HG03066 (cell line): ENCODE data around the gene IFNL1.
"Not testable (repeated sequence)": the region's sequence is repeated elsewhere in the genome, so short reads cannot be mapped to it uniquely, and the experiment has no call there.

Experiments used
- ATAC-seq: cut with Tn5 transposase; IDR thresholded peaks from one replicate; pipeline ENCODE4 v1.9.1; 2021; ENCODE audit warnings: low read depth; ENCODE audit not compliant: unreplicated experiment

IFNL1 gene

DNA sequence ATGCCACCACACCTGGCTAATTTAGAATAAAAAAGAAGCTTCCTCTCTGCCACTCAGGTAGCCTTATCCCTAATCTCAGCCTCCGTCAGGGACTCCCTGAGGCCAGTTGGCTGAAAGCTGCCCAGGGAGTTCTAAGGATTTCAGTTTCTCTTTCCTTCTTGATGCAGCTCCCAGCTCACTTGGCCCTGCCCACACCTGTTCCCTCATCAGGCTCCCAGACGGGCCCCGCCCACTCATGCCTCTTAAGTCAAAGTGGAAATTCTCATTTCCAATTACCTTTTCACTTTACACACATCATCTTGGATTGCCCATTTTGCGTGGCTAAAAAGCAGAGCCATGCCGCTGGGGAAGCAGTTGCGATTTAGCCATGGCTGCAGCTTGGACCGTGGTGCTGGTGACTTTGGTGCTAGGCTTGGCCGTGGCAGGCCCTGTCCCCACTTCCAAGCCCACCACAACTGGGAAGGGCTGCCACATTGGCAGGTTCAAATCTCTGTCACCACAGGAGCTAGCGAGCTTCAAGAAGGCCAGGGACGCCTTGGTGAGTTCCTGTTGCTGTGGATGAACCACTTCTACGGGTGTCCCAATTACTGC, at the start of gene IFNL1:
TSS of gene IFNL1 (plus strand) at position 353 of the 591 bp plus-strand sequence. CDS start at position 368, 15 bp downstream.
- ATAC-seq, result no peak

DNA sequence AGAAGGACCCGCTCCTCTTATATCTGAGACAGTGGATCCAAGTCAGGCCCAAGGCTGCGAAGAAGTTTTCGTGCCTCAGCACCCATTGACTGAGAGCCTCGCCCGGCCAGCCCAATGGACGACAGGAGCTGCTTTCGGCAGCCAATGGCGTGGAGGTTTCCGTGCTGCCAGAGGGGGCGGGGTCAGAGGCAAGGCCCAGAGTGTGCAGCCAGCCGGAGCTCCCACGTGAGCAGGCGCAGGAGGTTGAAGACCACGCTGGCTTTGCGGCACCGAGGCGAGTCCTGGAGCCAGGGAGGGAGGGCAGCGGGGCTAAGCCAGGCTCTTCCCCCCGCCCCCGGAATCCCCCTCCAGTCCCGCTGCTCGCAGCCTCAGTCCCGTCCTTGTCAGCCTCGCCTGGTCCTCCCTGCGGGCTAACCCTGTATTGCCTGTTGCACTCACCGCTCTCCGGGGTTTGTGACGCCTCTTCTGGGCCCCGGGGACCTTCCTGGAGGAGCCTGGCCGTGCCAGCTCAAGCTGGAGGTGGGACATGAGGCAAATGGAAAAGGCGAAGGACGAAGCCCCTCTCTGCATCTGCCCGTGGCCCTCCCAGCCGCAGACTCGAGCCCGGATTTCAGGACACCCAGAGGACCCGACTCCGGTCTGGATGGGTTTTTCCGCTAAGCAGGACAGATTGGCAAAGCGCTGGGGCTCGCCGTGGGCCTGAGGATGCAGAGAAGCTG, 49.1 kb upstream of the IFNL1 start:
- ATAC-seq, result no peak

DNA sequence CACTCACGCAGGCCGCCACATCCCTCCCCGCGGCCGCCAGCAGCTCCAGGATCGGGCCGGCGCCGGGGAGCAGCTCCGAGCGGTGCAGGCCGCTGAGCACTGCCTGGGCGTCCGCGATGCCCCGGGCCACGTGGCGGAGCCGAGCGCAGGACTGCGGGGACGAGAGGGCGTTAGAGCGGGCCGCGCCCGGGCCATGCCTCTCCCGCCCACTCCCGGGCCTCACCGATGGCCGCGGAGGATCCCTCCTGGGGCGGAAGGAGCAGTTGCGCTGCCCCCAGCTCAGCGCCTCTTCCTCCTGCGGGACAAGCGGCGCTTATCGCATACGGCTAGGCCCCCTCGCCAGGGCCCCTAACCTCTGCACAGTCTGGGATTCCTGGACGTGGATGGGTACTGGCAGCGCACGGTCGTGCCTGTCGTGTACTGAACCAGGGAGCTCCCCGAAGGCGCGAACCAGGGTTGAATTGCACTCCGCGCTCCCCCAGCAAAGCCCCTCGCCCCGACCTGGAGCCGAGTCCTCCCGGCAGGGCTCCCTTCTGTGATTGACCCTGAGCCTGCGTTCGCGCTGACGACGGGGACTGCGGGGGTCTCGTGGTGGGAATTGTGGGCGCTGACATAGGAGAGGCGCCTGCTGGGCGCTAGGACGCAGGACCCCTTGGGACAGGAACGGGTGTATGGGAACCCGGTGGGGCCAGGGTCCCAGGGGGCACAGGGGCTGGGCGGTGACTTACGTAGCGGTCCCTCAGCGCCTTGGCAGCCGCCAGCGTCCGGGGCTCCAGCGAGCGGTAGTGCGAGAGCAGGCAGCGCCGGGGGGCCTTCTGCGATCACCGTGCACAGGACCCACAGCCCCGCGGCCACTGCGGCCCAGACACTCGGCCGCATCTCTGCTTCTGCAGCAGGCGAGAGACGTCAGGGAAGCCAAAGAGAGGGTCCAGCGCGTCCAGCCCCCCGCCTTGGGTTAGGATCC, 48.2 kb upstream of the IFNL1 start:
- ATAC-seq, result no peak

DNA sequence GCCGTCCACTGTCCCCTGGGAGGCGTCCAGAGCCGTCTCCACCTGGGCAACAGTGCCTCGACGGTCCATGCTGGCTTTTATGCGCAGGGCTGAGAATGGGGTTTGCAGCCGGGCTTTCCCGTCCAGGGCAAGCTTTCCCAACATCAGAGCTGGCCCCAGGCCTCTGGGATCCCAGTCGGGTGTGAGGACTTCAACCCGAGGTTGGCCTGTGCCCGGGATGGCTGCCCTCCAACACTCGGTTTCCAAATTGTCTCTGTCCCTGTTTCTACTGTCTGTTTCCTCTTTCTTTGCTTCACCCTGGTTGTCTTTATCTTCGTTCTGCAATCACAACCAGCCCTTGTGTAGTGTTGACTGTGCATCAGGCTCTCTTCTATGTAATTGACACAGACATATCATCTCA, 47.4 kb upstream of the IFNL1 start, which contains the start of gene IFNL4:
TSS of gene IFNL4 (minus strand) at position 51 of the 400 bp plus-strand sequence.
- ATAC-seq, result no peak

DNA sequence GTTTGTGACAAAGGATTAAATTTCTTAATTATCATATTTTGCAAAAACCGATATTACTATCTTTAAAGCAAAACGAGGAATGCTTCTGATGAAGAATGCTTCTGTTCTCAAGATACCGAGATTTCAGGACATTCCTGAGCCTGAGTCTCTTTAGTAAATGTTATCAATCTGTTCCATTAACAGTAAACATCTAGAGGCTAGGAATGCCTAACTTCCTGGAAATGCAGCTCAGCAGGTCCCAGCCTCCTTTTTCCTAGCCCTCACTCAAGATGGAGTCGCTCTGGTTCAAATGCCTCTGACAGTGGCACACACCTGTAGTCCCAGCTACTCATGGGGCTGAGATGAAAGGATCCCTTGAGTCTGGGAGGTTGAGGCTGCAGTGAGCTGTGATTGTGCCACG, 45.1 kb upstream of the IFNL1 start:
- no peak for ATAC-seq

DNA sequence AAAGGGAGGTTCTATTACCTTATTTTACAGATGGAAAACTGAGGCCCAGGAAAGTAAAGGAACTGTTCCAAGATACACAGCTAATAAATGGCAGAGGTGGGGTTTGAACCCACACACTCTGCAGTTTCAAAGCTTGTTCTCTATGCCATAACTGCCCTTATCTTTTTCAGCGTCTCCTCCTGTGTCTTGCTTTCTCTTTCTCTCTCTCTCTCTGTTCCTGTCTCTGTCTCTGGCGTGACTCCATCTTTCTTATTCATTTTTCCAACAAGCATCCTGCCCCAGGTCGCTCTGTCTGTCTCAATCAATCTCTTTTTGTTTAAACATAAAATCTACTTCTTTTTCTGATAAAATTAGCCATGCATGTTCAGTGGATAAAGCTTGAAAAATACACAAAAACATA, 44.4 kb upstream of the IFNL1 start:
- ATAC-seq, result no peak

DNA sequence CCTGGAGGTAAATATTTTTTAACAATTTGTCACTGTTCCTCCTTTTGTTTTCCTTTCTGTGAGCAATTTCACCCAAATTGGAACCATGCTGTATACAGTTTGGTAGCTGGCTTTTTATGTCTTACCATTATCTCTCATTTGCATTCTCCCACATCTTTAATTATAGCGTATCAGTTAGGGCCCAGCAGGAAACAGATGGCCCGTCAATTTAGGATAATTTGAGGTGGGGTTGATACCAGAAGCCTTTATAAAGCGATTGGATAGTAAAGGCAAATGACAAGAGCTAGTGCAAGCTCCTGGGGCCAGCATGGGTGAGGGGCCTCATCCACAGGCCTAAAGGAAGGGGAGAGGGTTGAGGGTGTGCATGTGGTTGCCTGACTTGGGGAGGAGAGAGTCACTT, 43.7 kb upstream of the IFNL1 start:
- ATAC-seq, result no peak

DNA sequence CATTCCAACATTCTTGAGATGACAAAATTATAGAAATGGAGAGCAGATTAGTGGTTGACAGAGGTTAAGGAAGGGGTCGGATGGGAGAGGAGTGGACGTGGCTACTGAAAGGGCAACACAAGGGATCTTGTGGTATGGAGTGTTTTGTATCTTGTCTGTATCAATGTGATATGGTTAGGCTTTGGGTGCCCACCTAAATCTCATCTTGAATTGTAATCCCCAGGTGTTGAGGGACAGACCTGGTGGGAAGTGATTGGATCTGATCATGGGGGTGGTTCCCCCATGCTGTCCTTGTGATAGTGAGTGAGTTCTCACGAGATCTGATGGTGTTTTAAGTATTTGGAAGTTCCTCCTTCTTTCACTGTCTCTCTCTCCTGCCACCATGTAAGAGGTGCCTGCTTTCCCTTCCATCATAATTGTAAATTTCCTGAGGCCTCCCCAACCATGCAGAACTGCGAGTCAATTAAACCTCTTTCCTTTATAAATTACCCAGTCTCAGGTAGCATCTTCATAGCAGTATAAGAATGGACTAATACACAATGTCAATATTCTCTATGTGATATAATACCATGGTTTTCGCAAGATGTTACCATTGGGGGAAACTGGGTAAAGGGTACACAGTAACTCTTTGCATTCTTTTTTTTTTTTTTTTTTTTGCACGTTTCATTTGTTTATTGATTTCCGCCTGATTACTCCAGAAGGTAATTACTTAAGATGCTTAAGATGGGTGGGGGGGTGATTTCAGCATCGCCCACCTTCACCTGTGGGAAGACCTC, 42.6 kb upstream of the IFNL1 start:
- ATAC-seq, result no peak

DNA sequence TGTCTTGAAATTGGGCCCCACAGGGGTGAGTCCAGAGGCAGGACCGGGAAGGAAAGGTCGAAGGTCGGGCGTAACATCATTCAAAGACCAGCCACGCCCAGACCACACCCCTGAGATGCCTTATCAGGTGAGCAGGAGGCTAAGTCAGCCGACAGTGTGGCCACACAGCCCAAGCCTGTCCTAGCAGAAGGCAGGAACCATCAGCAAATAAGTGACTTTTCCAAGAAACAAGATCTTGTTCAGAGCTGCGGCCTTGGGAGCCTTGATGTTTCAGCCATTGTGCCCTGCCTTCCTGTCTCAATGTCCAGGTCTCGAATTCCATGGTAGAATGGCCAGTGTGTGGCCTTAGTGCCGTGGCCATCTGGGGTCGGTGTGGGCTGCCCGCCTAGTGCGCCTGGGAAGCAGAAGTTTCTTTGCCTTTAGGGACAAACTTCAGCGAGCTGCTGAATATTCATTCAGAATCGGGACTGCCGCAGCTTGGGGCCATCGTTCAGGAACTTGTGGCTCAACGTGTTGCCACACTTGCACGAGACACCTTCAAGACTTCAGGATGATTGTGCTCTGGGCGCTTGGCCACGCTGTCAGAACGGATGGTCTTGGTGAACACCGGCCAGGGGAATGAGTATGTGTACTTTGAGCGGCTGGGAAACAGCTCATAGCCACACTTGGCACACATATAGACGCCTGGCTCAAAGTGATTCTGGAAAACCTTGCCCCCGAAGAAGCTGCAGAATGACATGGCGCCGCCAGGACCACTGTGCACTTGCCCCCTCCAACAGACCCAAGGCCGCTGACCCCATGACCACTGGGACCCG, 41.5 kb upstream of the IFNL1 start:
- no peak for ATAC-seq

DNA sequence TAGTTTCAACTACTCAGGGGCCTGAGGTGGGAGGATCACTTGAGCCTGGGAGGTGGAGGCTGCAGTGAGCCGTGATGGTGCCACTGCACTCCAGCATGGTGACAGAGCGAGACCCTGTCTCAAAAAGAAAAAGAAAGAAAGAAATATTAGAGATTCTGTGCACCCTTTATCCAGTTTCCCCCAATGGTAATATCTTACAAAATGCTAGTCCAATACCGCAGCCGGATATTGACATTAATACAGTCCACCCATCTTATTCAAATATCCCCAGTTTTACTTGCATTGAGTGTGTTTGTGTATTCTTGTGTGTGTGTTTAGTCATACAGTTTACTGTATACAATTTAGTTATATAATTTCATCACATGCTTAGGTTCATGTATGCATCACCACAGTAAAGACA, 39.0 kb upstream of the IFNL1 start:
- no peak for ATAC-seq

DNA sequence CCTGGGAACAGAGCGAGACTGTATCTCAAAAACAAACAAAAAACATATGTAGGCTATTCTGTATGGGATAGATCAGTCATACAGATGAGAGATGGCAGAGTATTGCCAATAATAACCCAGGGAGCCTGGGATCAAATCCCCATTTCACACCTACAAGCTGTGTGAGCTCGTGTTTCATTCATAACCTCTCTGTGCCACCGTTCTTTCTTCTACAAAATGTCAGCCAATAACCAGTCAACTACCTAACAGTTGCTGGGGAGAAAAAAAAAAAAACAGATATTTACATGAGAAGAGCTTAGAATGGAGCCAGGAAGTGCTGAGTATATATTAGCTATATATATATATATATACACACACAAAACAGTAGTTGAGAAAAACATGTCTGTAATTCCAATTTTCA, 34.5 kb upstream of the IFNL1 start:
- no peak for ATAC-seq

DNA sequence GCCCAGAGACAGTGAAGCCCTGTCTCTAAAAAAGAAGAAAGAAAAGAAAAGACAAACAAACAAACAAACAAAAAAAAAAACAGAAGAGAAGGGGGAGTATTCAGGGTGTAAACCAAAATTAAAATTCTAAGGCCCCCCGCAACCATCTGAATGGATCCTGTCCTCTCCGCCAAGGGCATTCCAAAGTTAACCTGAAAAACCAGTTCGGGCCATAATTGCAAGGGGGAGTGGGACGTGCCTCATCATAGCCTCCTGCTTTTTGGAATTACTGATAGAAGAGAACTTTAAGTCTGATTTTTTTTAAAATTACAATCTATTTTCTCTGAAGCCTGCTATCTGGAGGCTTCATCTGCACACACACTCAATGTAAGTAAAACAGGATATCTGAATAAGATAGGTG, 33.7 kb upstream of the IFNL1 start:
- no peak for ATAC-seq

DNA sequence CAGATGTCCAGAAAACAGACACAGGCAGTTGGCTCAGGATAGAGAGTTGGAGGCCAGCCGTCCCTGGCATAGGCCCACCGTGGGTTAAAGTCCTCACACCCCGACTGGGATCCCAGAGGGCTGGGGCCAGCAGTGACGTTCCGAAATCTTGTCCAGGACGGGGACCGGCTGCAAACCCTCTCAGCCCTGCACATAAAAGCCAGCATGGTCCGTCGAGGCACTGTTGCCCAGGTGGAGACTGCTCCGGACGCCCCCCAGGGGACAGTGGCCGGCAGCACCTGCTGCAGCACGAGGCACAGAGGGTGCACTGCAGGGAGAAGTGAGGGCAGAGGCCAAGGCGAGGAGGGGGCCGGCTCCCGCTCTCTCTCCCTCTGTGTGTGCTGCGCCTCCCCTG, 32.3 kb upstream of the IFNL1 start:
- ATAC-seq, result no peak

DNA sequence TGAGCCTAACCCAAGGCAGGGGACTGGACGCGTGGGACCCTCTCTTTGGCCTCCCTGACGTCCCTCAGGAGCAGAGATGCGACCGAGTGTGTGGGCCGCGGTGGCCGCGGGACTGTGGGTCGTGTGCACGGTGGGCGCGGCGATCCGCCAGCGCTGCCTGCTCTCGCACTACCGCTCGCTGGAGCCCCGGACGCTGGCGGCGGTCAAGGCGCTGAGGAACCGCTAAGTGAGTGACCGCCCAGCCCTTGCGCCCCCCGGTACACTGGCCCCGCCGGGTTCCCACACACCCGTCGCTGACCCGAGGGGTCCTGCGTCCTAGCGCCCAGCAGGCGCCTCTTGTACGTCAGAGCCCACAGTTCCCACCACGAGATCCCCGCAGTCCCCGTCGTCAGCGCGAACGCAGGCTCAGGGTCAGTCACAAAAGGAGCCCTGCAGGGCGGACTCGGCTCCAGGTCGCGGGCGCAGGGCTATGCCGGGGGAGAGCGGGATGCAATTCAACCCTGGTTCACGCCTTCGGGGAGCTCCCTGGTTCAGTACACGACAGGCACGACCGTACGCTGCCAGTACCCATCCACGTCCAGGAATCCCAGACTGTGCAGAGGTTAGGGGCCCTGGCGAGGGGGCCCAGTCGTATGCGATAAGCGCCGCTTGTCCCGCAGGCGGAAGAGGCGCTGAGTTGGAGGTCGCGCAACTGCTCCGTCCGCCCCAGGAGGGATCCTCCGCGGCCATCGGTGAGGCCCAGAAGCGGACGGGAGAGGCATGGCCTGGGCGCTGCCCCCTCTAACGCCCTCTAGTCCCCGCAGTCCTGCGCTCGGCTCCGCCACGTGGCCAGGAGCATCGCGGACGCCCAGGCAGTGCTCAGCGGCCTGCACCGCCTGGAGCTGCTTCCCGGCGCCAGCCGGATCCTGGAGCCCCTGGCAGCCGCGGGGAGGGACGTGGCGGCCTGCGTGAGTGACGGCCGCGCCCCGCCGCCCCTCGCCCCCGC, 31.6 kb upstream of the IFNL1 start:
- ATAC-seq, result no peak

DNA sequence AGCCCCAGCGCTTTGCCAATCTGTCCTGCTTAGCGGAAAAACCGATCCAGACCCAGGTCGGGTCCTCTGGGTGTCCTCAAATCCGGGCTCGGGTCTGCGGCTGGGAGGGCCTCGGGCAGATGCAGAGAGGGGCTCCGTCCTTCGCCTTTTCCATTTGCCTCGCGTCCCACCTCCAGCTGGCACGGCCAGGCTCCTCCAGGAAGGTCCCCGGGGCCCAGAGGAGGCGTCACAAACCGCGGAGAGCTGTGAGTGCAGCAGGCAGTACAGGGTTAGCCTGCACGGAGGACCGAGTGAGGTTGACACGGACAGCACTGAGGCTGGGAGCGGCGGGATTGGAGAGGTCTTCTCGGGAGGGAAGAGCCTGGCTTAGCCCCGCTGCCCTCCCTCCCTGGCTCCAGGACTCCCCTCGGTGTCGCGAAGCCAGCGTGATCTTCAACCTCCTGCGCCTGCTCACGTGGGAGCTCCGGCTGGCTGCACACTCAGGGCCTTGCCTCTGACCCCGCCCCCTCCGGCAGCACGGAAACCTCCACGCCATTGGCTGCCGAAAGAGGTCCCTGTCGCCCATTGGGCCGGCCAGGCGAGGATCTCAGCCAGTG, 30.8 kb upstream of the IFNL1 start:
- no peak for ATAC-seq

DNA sequence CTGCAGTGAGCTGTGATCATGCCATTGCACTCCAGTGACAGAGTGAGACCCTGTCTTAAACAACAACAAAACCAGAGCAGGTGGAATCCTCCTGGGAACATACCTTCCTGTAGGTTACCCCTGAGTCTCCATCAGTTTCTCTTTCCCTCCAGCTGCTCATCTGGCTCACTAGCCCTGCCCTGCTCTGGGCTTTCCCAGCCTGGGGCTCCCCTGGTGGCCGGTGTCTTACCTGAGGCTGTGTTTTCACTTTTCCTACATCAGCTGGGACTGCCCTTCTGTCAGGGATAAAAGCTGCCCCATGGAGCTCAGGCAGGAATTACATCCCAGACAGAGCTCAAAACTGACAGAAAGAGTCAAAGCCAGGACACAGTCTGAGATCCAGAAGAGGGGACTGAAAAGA, 28.1 kb upstream of the IFNL1 start, which contains the start of gene IFNL2:
TSS of gene IFNL2 (plus strand) at position 312 of the 400 bp plus-strand sequence. CDS start 173 bp downstream, outside the sequence.
- not testable (repeated sequence) for ATAC-seq

DNA sequence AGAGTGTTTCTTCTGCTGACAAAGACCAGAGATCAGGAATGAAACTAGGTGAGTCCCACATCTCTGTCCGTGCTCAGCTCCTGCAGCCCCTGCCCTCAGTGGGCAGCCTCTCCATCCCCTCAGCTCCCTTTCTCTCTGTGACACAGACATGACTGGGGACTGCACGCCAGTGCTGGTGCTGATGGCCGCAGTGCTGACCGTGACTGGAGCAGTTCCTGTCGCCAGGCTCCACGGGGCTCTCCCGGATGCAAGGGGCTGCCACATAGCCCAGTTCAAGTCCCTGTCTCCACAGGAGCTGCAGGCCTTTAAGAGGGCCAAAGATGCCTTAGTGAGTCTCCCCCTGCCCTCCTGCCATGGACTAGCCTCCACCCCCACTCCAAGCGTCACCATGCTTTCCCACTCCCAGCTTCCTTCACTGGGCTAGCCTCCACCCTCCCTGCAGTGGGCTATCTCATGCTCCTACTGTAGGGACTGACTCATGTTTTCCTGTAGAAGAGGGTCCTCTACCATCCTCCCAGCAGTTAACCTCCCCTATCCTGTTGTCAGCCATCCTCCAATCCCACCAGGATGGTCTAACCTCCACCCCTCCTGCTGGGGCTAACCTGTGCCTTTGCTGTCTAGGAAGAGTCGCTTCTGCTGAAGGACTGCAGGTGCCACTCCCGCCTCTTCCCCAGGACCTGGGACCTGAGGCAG, 27.5 kb upstream of the IFNL1 start:
- not testable (repeated sequence) for ATAC-seq
